HG03378 (cell line): ENCODE results near the gene DNPH1.

Experiments
- ATAC-seq: cut with Tn5 transposase; IDR thresholded peaks from one replicate; pipeline ENCODE4 v1.9.1; 2021; ENCODE audit warnings: mild to moderate bottlenecking, moderate library complexity; ENCODE audit not compliant: unreplicated experiment

Gene DNPH1, protein sequence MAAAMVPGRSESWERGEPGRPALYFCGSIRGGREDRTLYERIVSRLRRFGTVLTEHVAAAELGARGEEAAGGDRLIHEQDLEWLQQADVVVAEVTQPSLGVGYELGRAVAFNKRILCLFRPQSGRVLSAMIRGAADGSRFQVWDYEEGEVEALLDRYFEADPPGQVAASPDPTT

DNA sequence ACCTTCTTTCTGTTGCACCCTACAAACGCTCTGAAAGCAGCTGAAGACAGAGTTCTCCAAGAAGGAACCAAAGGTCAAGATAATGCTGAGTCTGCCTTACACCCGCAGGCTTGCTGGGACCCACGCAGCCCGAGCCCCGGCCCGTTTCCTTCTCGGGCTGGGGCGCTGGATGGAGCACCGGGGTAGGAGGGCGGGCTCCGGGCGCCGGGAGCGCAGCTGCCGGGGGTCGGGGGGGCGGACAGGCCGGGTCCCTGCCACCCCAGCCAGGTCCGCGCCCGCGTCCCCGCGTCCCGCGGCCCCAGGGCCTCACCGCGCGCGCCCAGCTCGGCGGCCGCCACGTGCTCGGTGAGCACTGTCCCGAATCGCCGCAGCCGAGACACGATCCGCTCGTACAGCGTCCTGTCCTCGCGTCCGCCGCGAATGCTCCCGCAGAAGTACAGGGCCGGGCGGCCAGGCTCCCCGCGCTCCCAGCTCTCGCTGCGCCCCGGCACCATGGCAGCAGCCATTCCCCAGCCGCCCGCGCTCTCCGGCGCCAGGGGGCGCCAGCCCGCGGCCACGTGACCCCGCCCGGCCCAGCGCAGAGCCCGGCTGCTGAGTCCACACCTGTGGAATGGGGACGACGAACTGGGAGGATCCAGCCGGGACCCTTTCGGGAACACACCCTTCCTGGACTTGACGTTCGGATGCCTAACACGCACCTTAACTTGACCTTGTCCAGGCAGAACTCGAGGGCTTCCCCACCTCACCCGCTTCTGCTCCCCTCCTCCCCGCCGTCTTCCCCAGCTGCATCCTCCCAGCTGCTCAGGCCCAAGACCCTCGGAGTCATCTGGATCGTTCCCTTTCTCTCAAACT, at the start of gene DNPH1:
Gene DNPH1 (minus strand): TSS at position 531 of the 852 bp plus-strand sequence. CDS start 25 bp downstream, at position 506.
- ATAC-seq: peak; percentile 56

- ATAC-seq: no peak
Observed at GRCh38 chr6:43278524-43279078, 49.3 kb upstream of the DNPH1 start.

- ATAC-seq: no peak
Observed at GRCh38 chr6:43277643-43278523, 48.6 kb upstream of the DNPH1 start.

- no peak for ATAC-seq
Observed at GRCh38 chr6:43277306-43277642, 48.0 kb upstream of the DNPH1 start.

GRCh38 chr6:43276577-43277305, 47.5 kb upstream of the DNPH1 start:
- ATAC-seq: no peak

GRCh38 chr6:43275801-43276576, 46.7 kb upstream of the DNPH1 start:
- no peak for ATAC-seq

DNA sequence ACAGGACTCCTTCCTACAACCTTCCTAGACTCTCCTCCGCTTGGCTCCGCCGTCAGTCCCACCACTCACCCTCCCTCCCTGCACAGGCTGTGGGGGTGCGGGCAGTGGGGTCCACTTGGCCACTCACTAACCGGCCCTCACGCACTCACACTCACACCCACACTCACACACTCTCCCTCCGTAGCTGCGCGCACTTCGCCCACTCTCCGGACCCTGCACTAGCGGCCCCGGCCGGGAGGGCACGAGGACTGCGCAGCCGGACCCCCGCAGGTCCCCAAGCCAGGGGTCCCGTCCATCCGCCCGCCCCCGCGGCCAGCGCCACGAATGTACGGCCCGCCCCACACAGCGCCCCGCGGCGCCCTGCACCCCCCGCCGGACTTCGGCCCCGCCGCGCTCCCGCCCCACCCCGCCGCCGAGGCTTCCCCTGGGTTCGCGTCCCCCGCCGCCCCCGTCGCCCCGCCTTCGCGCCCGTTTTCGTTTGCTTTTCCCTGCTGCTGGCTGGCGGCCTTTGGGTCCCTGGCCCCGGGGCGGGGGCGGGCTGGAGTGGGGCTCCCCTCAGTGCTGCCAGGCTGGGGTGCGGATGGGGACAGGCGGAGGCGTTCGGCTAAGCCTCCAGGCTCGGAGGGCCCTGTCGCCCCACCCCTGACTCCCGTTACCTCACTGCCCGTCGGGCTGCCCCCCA, 45.8 kb upstream of the DNPH1 start:
- no peak for ATAC-seq

DNA sequence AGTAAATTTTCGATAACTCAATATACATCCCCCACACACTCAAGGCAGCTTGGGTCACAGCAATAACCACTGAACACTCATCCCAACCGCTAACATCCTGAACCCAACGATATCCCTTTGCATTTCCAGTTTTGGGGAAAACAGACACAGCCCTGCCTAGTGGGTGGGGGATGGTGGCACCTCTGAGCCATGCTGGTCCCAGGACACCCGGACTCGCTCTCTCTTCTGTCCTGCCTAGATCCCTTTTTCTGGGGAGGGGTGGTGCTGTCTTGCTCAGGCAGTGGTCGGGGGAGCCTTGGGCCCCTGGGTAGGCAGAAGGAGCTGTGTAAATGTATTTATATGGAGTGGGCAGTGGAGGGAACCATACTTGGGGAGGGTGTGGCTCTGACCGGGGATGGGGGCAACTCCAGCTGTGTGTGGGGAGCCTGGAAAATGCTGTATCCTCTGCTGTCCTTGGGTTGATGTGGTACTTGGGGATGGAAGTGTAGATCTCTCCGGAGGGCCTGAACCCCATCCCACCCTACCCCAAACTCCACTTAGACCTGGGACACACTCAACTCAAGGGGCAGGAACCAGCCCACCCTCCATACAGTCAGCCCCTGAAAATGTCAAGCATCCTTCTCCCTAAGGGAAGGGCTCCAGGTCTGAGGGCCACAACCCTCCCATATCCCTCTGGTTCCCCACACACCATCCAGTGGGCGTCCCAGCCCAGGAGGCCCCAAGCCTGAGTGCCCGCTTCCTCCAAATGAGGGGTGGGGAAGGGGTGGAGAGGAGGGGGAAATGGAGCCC, 45.0 kb upstream of the DNPH1 start:
- no peak for ATAC-seq

DNA sequence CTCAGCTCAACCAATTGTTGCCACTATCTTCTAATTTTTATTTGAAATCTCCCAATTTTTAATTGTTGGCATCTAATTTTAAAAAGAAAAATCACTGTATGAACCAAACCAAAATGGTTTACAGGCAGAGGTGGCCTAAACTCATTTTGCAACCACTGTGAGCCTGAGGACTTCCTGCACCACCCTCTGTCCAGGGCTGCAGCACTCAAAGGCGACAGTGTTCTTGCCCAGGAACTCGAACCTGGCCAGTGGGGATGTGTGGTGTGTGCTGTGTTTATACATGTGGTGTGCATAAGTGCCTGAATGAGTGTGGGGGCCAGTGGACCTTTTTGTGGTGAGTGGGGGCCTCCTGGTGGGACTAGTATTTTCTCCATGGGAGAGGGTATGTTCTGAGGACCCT, 44.4 kb upstream of the DNPH1 start:
- ATAC-seq: no peak

DNA sequence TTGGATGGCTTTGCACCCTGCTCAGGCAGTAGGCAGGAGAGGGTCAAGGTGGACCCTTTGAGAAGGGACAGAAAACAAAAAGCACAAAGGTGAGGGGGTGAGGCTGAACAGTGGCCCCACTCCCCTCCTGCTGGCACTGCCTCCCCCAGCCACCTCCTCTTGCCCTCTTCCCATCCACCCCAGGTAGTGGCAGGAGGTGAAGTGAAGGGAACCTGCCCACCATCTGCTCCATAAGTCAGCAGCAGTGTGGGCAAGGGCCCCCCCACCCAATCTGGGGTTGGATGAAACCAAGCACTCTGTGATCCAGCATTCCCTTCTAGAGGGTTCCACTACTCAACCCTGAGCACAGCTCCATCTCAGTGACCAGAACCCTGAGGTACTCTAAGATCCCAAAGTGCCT, 42.7 kb upstream of the DNPH1 start:
- ATAC-seq: no peak

DNA sequence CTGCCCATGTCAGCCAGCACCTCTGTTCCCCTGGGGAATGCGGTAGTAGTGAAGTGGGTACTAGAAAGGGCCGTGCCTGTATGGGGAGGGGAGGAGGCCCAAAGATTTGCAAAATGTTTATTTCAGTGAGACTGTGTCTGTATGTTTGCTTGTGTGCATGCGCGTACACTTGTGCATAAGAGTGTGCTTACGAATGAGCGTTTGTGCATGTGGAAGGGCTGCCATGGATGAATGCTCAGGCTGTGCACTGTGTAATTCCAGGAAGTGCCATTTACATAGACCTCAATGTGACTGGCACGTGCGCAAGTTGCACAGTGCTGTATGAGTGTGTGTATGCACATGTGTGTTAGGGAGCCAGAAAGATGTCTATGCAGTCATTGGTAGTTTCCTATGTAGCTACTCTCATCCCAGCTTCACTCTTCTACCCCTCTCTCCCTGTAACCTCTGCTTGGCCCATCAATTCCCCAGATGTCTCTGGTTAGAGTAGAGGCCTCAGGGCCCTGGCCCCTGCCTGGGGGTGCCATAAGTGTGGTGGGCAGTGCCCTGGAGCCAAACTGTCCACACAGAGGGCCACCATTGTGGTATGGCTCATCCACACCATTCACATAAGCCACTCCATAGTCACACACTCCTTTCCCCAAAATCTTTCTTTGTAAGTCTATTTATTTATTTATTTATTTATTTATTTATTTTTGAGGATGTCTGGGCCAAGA, 42.0 kb upstream of the DNPH1 start:
- ATAC-seq: no peak

GRCh38 chr6:43269273-43270007, 40.2 kb upstream of the DNPH1 start:
- ATAC-seq: no peak

GRCh38 chr6:43268782-43269272, 39.5 kb upstream of the DNPH1 start:
- no peak for ATAC-seq

DNA sequence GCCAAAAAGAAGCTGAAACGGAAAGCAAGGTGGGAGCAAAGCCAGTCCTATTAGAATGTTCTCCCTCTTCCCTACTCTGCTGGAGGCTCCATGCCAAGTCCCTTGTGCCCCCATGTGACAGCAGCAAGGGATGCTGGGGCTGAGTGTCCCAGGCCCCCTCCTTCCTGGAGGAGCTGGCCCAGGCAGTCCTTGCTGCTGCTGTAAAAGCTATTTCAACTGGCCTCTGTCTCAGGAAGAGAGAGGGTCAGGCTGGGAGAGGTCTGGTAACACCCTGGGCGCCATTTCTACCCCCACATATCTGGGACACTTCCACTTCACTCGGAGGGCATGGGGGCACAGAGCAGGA, 39.0 kb upstream of the DNPH1 start:
- no peak for ATAC-seq

DNA sequence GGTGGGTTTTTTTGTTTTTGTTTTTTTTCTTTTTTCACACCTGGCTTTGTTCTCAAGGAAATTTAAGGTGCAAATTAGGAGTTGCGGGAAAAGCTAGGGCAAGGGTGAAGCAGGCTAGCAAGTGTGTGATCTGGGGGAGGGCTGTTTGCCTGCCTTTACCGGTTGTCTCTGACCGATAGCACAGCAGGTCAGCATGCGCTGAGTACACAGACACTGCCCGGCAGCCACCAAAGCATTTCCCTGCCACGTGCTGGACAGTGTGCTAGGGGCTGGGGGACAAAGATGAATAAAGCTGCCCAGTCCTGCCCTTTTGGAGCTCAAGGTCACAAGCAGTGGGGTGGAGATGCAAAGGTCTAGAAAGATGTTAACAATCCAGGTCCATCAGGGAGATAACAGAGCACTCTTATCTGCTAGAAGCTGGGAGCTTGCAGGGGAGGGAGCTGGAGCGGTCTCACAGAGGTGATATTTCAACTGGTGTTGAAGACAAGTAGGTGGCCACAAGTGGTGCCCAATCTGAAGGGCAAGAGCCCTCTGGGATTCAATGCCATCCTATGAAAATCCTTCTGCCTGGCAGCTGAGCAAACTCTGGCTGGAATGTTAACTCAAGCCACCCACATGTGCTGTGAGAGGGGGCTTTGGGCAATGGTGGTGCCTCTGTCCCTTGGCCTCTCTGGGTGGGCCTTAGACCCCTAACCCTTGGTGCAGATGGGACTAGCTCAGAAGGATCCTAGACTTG, 38.5 kb upstream of the DNPH1 start:
- ATAC-seq: no peak

DNA sequence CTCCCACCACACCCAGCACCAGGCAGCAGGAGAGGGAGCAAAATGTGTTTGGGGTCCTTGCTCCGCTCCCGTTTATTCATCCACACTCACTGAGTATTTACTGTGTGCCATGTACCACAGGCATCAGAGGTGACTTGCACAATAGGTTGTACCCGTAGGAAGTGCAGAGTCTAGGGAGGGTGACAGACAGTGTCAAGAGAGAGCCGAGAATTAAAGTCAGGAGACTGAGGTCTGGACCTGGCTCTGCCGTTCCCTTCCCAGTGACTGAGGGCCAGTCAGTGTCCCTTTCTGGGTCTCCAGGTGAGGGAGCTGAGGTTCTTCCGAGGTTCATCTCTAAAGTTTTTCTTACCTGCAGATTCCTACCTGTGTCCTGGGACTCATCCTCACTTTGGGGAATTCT, 36.3 kb upstream of the DNPH1 start:
- ATAC-seq: no peak
